PC-3 (cell line): ENCODE measurements around the gene EPB41.

ENCODE experiments used
- CTCF ChIP-seq: fragments of 300-600 bp; sonication (generic); conservative IDR thresholded peaks from 2 replicates; pipeline ENCODE4 v1.5.1; 2017; ENCODE audit warnings: antibody characterized with exemption, low read depth, mild to moderate bottlenecking, low read length
- EZH2 ChIP-seq: fragments of 300-600 bp; sonication (generic); IDR thresholded peaks from one replicate; pipeline ENCODE4 v1.6.1; 2017; ENCODE audit warnings: antibody characterized with exemption, mild to moderate bottlenecking, low read length; ENCODE audit not compliant: unreplicated experiment
- EZH2phosphoT487 ChIP-seq: fragments of 300-600 bp; sonication (generic); IDR thresholded peaks from 2 replicates; pipeline ENCODE4 v1.6.1; 2018; ENCODE audit warnings: mild to moderate bottlenecking, antibody characterized with exemption, low read length, borderline replicate concordance

- TF ChIP-seq CTCF = no peak
- no peak for TF ChIP-seq EZH2phosphoT487
- no peak for TF ChIP-seq EZH2
These were observed 72.0 kb downstream of the EPB41 start for GRCh38 chr1:28986306-28986910.
